Gastroesophageal sphincter (tissue), 3 donors: ENCODE results near the gene KCTD10.

Experiments used
- CTCF ChIP-seq, 4 experiments: fragments of 200-600 bp in 2 of 4; fragments of 450-650 bp in 2 of 4; sonication (generic) in 1 of 4; IDR thresholded peaks; one replicate each; pipeline ENCODE4 v1.5.1; 2017 to 2019; ENCODE audit warnings: antibody characterized with exemption in 4 of 4, mild to moderate bottlenecking in 2 of 4, moderate library complexity in 2 of 4
- EP300 ChIP-seq: sonication (generic); formaldehyde crosslinking; IDR thresholded peaks from one replicate; pipeline ENCODE4 v1.6.1; 2017; ENCODE audit warnings: antibody characterized with exemption, mild to moderate bottlenecking
- POLR2A ChIP-seq, 2 donors: fragments of 450-650 bp; IDR thresholded peaks; one replicate each; pipeline ENCODE4 v1.6.1; 2017; ENCODE audit warnings: antibody characterized with exemption in 2 of 2, mild to moderate bottlenecking in 2 of 2, moderate library complexity in 1 of 2
- POLR2AphosphoS5 ChIP-seq: sonication (generic); formaldehyde crosslinking; IDR thresholded peaks from one replicate; pipeline ENCODE4 v1.6.1; 2017; ENCODE audit warnings: antibody characterized with exemption

GRCh38 chr12:109451400-109451799 lies 25.7 kb downstream of the KCTD10 start:
- TF ChIP-seq CTCF (IDR thresholded peaks at IDR 0.05) (no peak), POLR2A (IDR thresholded peaks at IDR 0.05) (no peak), POLR2AphosphoS5 (no peak), EP300 (no peak)
